Kidney (tissue), 14 donors: ENCODE measurements around the gene KRT2. TPM values are rescaled to one million over a fixed set of nuclear protein-coding genes. Genes with fewer than 3 reads are reported as not detected.
A peak's percentile ranks its signal among the peaks of the same experiment; 100 is the strongest.

Experiments used
- DNase-seq, 5 donors: peaks; one replicate each; pipeline ENCODE4 v3.0.0-alpha.2; 2013 to 2020
- FAIRE-seq: peaks from 2 replicates; lab custom pipeline; 2012; peaks lifted over from hg19 to GRCh38; lab: Jason Lieb, UNC
- H3K27ac ChIP-seq, 2 donors: one replicate each; pipeline ENCODE4 v1.7.0; 2013; ENCODE audit warnings: low read depth in 2 of 2, low read length in 2 of 2, inconsistent platforms in 1 of 2
- H3K27me3 ChIP-seq: one replicate; pipeline ENCODE4 v1.7.1; 2013; ENCODE audit warnings: low read length, inconsistent platforms; ENCODE audit not compliant: control insufficient read depth, insufficient read depth
- H3K36me3 ChIP-seq, 3 donors: one replicate each; pipeline versions ENCODE4 v1.7.0 to v1.7.1; 2013; ENCODE audit warnings: low read length in 3 of 3, control low read depth in 1 of 3, inconsistent platforms in 1 of 3; ENCODE audit not compliant: insufficient read depth in 3 of 3, control insufficient read depth in 2 of 3
- H3K4me1 ChIP-seq, 3 donors: one replicate each; pipeline versions ENCODE4 v1.7.0 to v1.7.1; 2013; ENCODE audit warnings: low read length in 3 of 3, inconsistent platforms in 1 of 3, low read depth in 1 of 3; ENCODE audit not compliant: control insufficient read depth in 2 of 3, insufficient read depth in 2 of 3
- H3K4me3 ChIP-seq, 3 donors: one replicate each; pipeline versions ENCODE4 v1.7.0 to v1.8.1; 2013; ENCODE audit warnings: low read length in 3 of 3, control low read depth in 1 of 3, inconsistent platforms in 1 of 3
- H3K9ac ChIP-seq, 3 donors: one replicate each; pipeline versions ENCODE4 v1.7.0 to v1.7.1; 2013; ENCODE audit warnings: low read length in 3 of 3, control low read depth in 1 of 3, inconsistent platforms in 1 of 3
- H3K9me3 ChIP-seq, 3 donors: one replicate each; pipeline versions ENCODE4 v1.7.0 to v1.7.1; 2013; ENCODE audit warnings: low read length in 3 of 3, control low read depth in 1 of 3, inconsistent platforms in 1 of 3; ENCODE audit not compliant: control insufficient read depth in 2 of 3, insufficient read depth in 1 of 3
- CTCF ChIP-seq: IDR thresholded peaks from 3 replicates; pipeline ENCODE4 v1.5.1; 2012; ENCODE audit warnings: mild to moderate bottlenecking, moderate library complexity, borderline replicate concordance; ENCODE audit not compliant: insufficient read depth; ENCODE audit errors: extremely low read depth
- intact Hi-C: fragments of 100-400 bp; cut with DNase I; formaldehyde crosslinking; loops from one replicate; pipeline ENCODE4 v1.11.1; 2022
- polyA plus RNA-seq: library from polyadenylated mRNA; stranded (reverse); fragments of 350-450 nt; fragmentation: Illumina TruSeq; extraction: RNeasy Lipid Tissue Mini Kit (QIAGEN cat#74804); gene quantifications from one replicate; pipeline ENCODE4 v1.2.3, GENCODE V29; 2014; ENCODE audit warnings: low read depth, low replicate concordance; ENCODE audit not compliant: insufficient read depth
- total RNA-seq: library from RNA; stranded (reverse); fragmentation: NEBNext Ultra II Directional; extraction: Animal tissue kit (Norgen Biotek cat#: 25700); gene quantifications from one replicate; pipeline ENCODE4 v1.2.1, GENCODE V29; 2021
- donor health status: control.
- donor health status: control.
- donor health status: control.
- donor health status: control.
- donor health status: control.
- donor health status: DM: yes; HTN: yes; CAD: no.
- donor health status: Normal renal cell carcinoma (clear cell type).

The KRT2 gene
- total and polyA plus RNA-seq, 2 donors from 2014 or later: not detected

DNA sequence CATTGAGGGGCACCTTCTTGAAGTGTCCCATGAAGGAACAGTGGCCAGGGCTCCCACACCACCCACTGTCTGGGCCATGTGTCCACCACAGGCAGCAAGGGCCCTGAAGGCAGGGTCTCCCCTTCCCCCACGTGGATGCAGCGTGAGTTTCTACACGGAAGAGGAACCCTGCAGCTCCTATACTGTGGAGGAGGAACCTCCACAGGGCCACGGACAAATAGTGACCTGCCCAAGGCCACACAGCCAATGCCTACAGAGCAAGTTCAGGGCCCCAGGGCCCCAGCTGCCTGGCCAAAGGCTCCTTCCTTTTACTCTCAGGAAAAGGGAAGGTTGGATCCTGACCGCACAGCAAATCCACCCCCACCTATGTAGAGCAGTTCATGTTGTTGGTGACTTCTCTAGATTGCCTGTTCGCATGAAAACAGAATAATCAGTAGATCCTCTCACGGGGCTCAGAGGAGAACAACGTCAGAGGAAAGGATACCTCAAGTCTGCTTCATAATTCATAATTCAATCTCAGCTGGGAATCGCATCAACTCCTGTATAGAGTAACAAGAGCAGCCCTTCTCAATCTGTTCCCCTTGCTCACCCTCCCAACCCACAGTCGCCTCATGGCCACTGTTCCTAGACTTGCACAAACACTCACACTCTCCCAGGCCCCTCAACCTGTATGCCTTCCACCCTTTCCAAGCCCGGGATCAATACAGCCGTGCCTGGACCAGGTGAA lies 22.6 kb downstream of the KRT2 start:
- no peak overlapping the region for H3K4me3 ChIP-seq
- FAIRE-seq: no peak
- no peaks in the 10 kb centered on the region for H3K27me3 ChIP-seq
- no peak for TF ChIP-seq CTCF
- H3K9ac ChIP-seq: no peak overlapping the region
- H3K4me1 ChIP-seq: no peaks in the 10 kb centered on the region
- no peak overlapping the region for H3K27ac ChIP-seq
- DNase-seq: peak in 1 of 5 donors; percentile 2
- H3K9me3 ChIP-seq: no peaks in the 10 kb centered on the region
- H3K36me3 ChIP-seq: no peaks in the 10 kb centered on the region
- intact Hi-C loops: no loop called here

- no peak overlapping the region for H3K9ac ChIP-seq
- H3K27ac ChIP-seq: no peak overlapping the region
- DNase-seq (peak in 1 of 5 donors; percentile 13), FAIRE-seq (no peak)
- intact Hi-C loops: no loop called here
- no peaks in the 10 kb centered on the region for H3K4me1 ChIP-seq
- no peak overlapping the region for H3K4me3 ChIP-seq
- no peaks in the 10 kb centered on the region for H3K36me3 ChIP-seq
- no peaks in the 10 kb centered on the region for H3K9me3 ChIP-seq
- TF ChIP-seq CTCF: no peak
- H3K27me3 ChIP-seq: no peaks in the 10 kb centered on the region
Observed at GRCh38 chr12:52628841-52629240, 23.2 kb downstream of the KRT2 start.

DNA sequence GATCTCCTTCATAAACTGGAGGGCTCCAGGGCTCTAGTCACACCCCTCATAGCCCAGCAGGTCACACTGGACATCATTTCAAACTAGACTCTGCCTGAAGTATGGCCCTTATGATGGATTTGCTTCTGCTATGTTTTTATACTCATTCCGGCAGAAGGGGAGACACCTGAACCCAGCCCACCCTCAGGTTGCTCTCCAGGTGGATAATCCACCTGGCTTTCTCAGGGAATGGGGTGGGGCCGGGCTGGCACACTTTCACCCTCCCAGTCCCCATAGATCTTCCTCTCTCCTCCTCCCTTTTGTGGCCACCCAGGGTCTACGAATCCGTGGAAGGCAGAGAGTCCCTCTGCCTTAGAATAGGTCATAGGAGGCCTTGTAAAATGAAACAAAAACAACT lies 23.9 kb downstream of the KRT2 start:
- intact Hi-C loops: no loop called here
- Histone ChIP-seq H3K4me1 (no peaks in the 10 kb centered on the region), H3K36me3 (no peaks in the 10 kb centered on the region), H3K27ac (no peak overlapping the region), H3K27me3 (no peaks in the 10 kb centered on the region), H3K9me3 (no peaks in the 10 kb centered on the region), H3K9ac (no peak overlapping the region), H3K4me3 (no peak overlapping the region)
- FAIRE-seq (no peak), DNase-seq (peak in 2 of 5 donors; percentile 1 to 6)
- TF ChIP-seq CTCF: no peak
